GM19328 (cell line): ENCODE results near the gene CTXND1.

ENCODE experiments used
- ATAC-seq: cut with Tn5 transposase; IDR thresholded peaks from one replicate; pipeline ENCODE4 v1.9.1; 2021; ENCODE audit warnings: mild to moderate bottlenecking, moderate library complexity; ENCODE audit not compliant: unreplicated experiment

The CTXND1 gene

GRCh38 chr15:80210611-80211573, 41.1 kb downstream of the CTXND1 start:
- no peak for ATAC-seq

GRCh38 chr15:80208758-80209734, 43.0 kb downstream of the CTXND1 start:
- no peak for ATAC-seq

GRCh38 chr15:80207887-80208286, 44.1 kb downstream of the CTXND1 start:
- no peak for ATAC-seq

- no peak for ATAC-seq
These were observed 47.8 kb downstream of the CTXND1 start for GRCh38 chr15:80204231-80204630.

- no peak for ATAC-seq
These were observed 48.6 kb downstream of the CTXND1 start for GRCh38 chr15:80203361-80203885.

- no peak for ATAC-seq
These were observed 49.2 kb downstream of the CTXND1 start for GRCh38 chr15:80202641-80203360.

- ATAC-seq, result no peak
These were observed 50.0 kb downstream of the CTXND1 start for GRCh38 chr15:80202016-80202315.

GRCh38 chr15:80201256-80202015, 50.6 kb downstream of the CTXND1 start:
- no peak for ATAC-seq

- no peak for ATAC-seq
These were observed 52.1 kb downstream of the CTXND1 start for GRCh38 chr15:80199869-80200268.

GRCh38 chr15:80199366-80199765, 52.6 kb downstream of the CTXND1 start:
- ATAC-seq, result no peak

GRCh38 chr15:80194914-80195313, 57.1 kb downstream of the CTXND1 start:
- ATAC-seq, result no peak

- no peak for ATAC-seq
These were observed 57.8 kb downstream of the CTXND1 start for GRCh38 chr15:80194186-80194585.

- no peak for ATAC-seq
These were observed 60.0 kb downstream of the CTXND1 start for GRCh38 chr15:80191897-80192595.

- ATAC-seq, result no peak
These were observed 60.8 kb downstream of the CTXND1 start for GRCh38 chr15:80191198-80191597.

GRCh38 chr15:80188251-80188650, 63.8 kb downstream of the CTXND1 start:
- no peak for ATAC-seq

- no peak for ATAC-seq
These were observed 65.4 kb downstream of the CTXND1 start for GRCh38 chr15:80186597-80186996.

GRCh38 chr15:80186066-80186465, 65.9 kb downstream of the CTXND1 start:
- ATAC-seq, result no peak

GRCh38 chr15:80185152-80185551, 66.9 kb downstream of the CTXND1 start:
- no peak for ATAC-seq

- no peak for ATAC-seq
These were observed 67.5 kb downstream of the CTXND1 start for GRCh38 chr15:80184554-80184953.
